ENCODE measurements around the gene ZNF664.

DNA sequence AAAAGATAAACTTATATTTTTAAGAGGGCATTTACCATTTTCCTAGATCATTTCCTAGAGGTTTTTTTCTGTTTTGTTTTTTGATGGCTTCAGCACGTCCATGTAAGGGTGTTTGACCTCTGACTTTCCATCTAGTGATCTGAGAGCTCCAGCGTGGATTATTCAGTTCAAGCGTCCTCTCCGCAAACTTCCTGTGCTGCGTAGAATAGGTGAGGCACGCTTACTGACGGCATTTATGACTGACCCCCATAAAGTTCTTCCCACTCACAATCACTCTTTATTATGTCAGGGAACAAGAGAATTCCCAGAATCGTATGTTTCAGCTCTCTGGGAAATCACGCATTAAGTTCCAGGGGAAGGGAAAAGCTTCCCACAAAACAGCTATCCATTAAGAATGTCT, 16.8 kb upstream of the ZNF664 start:
- TF ChIP-seq, protein P1, sequence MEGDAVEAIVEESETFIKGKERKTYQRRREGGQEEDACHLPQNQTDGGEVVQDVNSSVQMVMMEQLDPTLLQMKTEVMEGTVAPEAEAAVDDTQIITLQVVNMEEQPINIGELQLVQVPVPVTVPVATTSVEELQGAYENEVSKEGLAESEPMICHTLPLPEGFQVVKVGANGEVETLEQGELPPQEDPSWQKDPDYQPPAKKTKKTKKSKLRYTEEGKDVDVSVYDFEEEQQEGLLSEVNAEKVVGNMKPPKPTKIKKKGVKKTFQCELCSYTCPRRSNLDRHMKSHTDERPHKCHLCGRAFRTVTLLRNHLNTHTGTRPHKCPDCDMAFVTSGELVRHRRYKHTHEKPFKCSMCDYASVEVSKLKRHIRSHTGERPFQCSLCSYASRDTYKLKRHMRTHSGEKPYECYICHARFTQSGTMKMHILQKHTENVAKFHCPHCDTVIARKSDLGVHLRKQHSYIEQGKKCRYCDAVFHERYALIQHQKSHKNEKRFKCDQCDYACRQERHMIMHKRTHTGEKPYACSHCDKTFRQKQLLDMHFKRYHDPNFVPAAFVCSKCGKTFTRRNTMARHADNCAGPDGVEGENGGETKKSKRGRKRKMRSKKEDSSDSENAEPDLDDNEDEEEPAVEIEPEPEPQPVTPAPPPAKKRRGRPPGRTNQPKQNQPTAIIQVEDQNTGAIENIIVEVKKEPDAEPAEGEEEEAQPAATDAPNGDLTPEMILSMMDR (IDR thresholded peaks at IDR 0.05; ENCODE audit: borderline replicate concordance, extremely low read depth, low read length, poor library complexity, severe bottlenecking): no peak
- TF ChIP-seq EZH2 (IDR thresholded peaks at IDR 0.05; ENCODE audit: borderline replicate concordance, low read depth, low read length, severe bottlenecking): no peak

All from DND-41 (cell line).